ENCODE data around the gene IGFALS.

The IGFALS gene

GRCh38 chr16:1746693-1747195 is 46.8 kb downstream of the IGFALS start:
- DNase-seq (no peak), ATAC-seq (replicated peaks) (no peak)
- no peaks in the 10 kb centered on the region for H3K9me3 Mint-ChIP-seq
- peaks cover 23 to 45% of the 10 kb centered on the region in 2 donors for H3K36me3 Mint-ChIP-seq
- no peaks in the 10 kb centered on the region for H3K27me3 Mint-ChIP-seq
- peak overlapping the region; percentile 42 for H3K27ac Mint-ChIP-seq
- peaks cover 0 to 4% of the 10 kb centered on the region in 2 donors for H3K4me1 Mint-ChIP-seq
- no peak overlapping the region for H3K4me3 Mint-ChIP-seq

- no peak for ATAC-seq (replicated peaks)
These were observed 47.4 kb downstream of the IGFALS start for GRCh38 chr16:1745900-1746692.

GRCh38 chr16:1745181-1745899 is 48.2 kb downstream of the IGFALS start:
- peaks cover 23 to 41% of the 10 kb centered on the region in 2 donors for H3K36me3 Mint-ChIP-seq
- DNase-seq (no peak), ATAC-seq (replicated peaks) (no peak)
- no peaks in the 10 kb centered on the region for H3K9me3 Mint-ChIP-seq
- no peaks in the 10 kb centered on the region for H3K27me3 Mint-ChIP-seq
- H3K27ac Mint-ChIP-seq, result peak overlapping the region; percentile 9
- no peak overlapping the region for H3K4me3 Mint-ChIP-seq
- peaks cover 0 to 8% of the 10 kb centered on the region in 2 donors for H3K4me1 Mint-ChIP-seq

More at GRCh38 chr16:1745900-1746692, 47.4 kb downstream of the IGFALS start:
- no peak overlapping the region for H3K4me3 Mint-ChIP-seq
- no peaks in the 10 kb centered on the region for H3K9me3 Mint-ChIP-seq
- H3K36me3 Mint-ChIP-seq, result peaks cover 23 to 45% of the 10 kb centered on the region in 2 donors
- DNase-seq, result no peak
- H3K27ac Mint-ChIP-seq, result peak overlapping the region; percentile 9
- H3K4me1 Mint-ChIP-seq, result peaks cover 0 to 5% of the 10 kb centered on the region in 2 donors
- H3K27me3 Mint-ChIP-seq, result no peaks in the 10 kb centered on the region

GRCh38 chr16:1744338-1744840 is 49.1 kb downstream of the IGFALS start:
- no peak overlapping the region for H3K4me3 Mint-ChIP-seq
- DNase-seq (no peak), ATAC-seq (replicated peaks) (no peak)
- H3K27ac Mint-ChIP-seq, result no peak overlapping the region
- H3K36me3 Mint-ChIP-seq, result peaks cover 17 to 37% of the 10 kb centered on the region in 2 donors
- peaks cover 0 to 8% of the 10 kb centered on the region in 2 donors for H3K4me1 Mint-ChIP-seq
- H3K9me3 Mint-ChIP-seq, result no peaks in the 10 kb centered on the region
- H3K27me3 Mint-ChIP-seq, result no peaks in the 10 kb centered on the region

- Mint-ChIP-seq H3K27ac (peak overlapping the region; percentile 34), H3K4me1 (peaks cover 0 to 8% of the 10 kb centered on the region in 2 donors), H3K27me3 (no peaks in the 10 kb centered on the region), H3K4me3 (no peak overlapping the region), H3K9me3 (no peaks in the 10 kb centered on the region), H3K36me3 (peaks cover 13 to 29% of the 10 kb centered on the region in 2 donors)
- DNase-seq (no peak), ATAC-seq (replicated peaks) (no peak)
These were observed 49.8 kb downstream of the IGFALS start for GRCh38 chr16:1743376-1744337.

- Mint-ChIP-seq H3K4me1 (peaks cover 0 to 8% of the 10 kb centered on the region in 2 donors), H3K27ac (peak overlapping the region; percentile 25), H3K36me3 (peaks cover 10 to 22% of the 10 kb centered on the region in 2 donors), H3K27me3 (no peaks in the 10 kb centered on the region), H3K4me3 (no peak overlapping the region), H3K9me3 (no peaks in the 10 kb centered on the region)
- ATAC-seq (replicated peaks), result no peak
- no peak for DNase-seq
These were observed 51.8 kb downstream of the IGFALS start for GRCh38 chr16:1741553-1742165.

GRCh38 chr16:1740781-1741490 is 52.6 kb downstream of the IGFALS start:
- Mint-ChIP-seq H3K36me3 (peaks cover 10 to 20% of the 10 kb centered on the region in 2 donors), H3K4me1 (peaks cover 0 to 8% of the 10 kb centered on the region in 2 donors), H3K27me3 (no peaks in the 10 kb centered on the region), H3K27ac (peak overlapping the region; percentile 42), H3K4me3 (no peak overlapping the region), H3K9me3 (no peaks in the 10 kb centered on the region)
- DNase-seq (no peak), ATAC-seq (replicated peaks) (no peak)
